H9 (cell line): Measurements from ENCODE around the gene CD52. TPM values are rescaled to one million over a fixed set of nuclear protein-coding genes. Genes with fewer than 3 reads are reported as not detected.
A peak's percentile ranks its signal among the peaks of the same experiment; 100 is the strongest.

Experiments
- DNase-seq: peaks from one replicate; pipeline ENCODE4 v3.0.0-alpha.2; 2017
- H2AFZ ChIP-seq: one replicate; pipeline ENCODE4 v1.6.1; 2013; ENCODE audit warnings: mild to moderate bottlenecking, low read length, control low read depth, moderate library complexity
- H2AK5ac ChIP-seq: 2 replicates; pipeline ENCODE4 v1.6.1; 2013; ENCODE audit warnings: low read length, control low read depth, mixed read lengths; ENCODE audit not compliant: insufficient read length
- H2BK120ac ChIP-seq: one replicate; pipeline ENCODE4 v1.6.1; 2013; ENCODE audit warnings: low read depth, mild to moderate bottlenecking, low read length, control low read depth, inconsistent platforms; ENCODE audit not compliant: poor library complexity, severe bottlenecking
- H2BK12ac ChIP-seq: 2 replicates; pipeline ENCODE4 v1.6.1; 2013; ENCODE audit warnings: low read length, control low read depth, mixed read lengths, low read depth; ENCODE audit not compliant: insufficient read length
- H2BK15ac ChIP-seq: 2 replicates; pipeline ENCODE4 v1.6.1; 2013; ENCODE audit warnings: low read depth, low read length, control low read depth
- H2BK20ac ChIP-seq: one replicate; pipeline ENCODE4 v1.6.1; 2013; ENCODE audit warnings: low read depth, mild to moderate bottlenecking, low read length, control low read depth, inconsistent platforms; ENCODE audit not compliant: poor library complexity, severe bottlenecking
- H2BK5ac ChIP-seq: 2 replicates; pipeline ENCODE4 v1.6.1; 2013; ENCODE audit warnings: low read length, control low read depth, mixed read lengths; ENCODE audit not compliant: insufficient read length
- H3K14ac ChIP-seq: 2 replicates; pipeline ENCODE4 v1.6.1; 2013; ENCODE audit warnings: low read length, control low read depth; ENCODE audit not compliant: insufficient read depth
- H3K18ac ChIP-seq: 2 replicates; pipeline ENCODE4 v1.6.1; 2013; ENCODE audit warnings: low read depth, mild to moderate bottlenecking, mixed read lengths, low read length, control low read depth; ENCODE audit not compliant: insufficient read length
- H3K23ac ChIP-seq: 2 replicates; pipeline ENCODE4 v1.6.1; 2013; ENCODE audit warnings: low read length, control low read depth, mixed read lengths, low read depth; ENCODE audit not compliant: insufficient read length
- H3K23me2 ChIP-seq: 2 replicates; pipeline ENCODE4 v1.6.1; 2013; ENCODE audit warnings: low read depth, mild to moderate bottlenecking, mixed read lengths, low read length, control low read depth; ENCODE audit not compliant: insufficient read length, poor library complexity, severe bottlenecking
- H3K27ac ChIP-seq: 2 replicates; pipeline ENCODE4 v1.5.1; 2013; ENCODE audit warnings: low read length, control low read depth, mixed read lengths, low read depth; ENCODE audit not compliant: insufficient read length
- H3K27me3 ChIP-seq: 2 replicates; pipeline ENCODE4 v1.6.1; 2013; ENCODE audit warnings: low read length, control low read depth, inconsistent platforms; ENCODE audit not compliant: insufficient read depth
- H3K4ac ChIP-seq: 2 replicates; pipeline ENCODE4 v1.6.1; 2013; ENCODE audit warnings: low read depth, mild to moderate bottlenecking, control low read depth, inconsistent platforms, low read length, moderate library complexity
- H3K4me1 ChIP-seq: 2 replicates; pipeline ENCODE4 v1.6.1; 2013; ENCODE audit warnings: low read length, control low read depth, inconsistent platforms; ENCODE audit not compliant: insufficient read depth
- H3K4me2 ChIP-seq: 2 replicates; pipeline ENCODE4 v1.6.1; 2013; ENCODE audit warnings: low read length, control low read depth, mixed read lengths; ENCODE audit not compliant: insufficient read length, insufficient read depth
- H3K56ac ChIP-seq: 2 replicates; pipeline ENCODE4 v1.6.1; 2013; ENCODE audit warnings: low read depth, mild to moderate bottlenecking, mixed read lengths, low read length, control low read depth; ENCODE audit not compliant: insufficient read length
- H3K79me1 ChIP-seq: 2 replicates; pipeline ENCODE4 v1.6.1; 2013; ENCODE audit warnings: low read depth, mild to moderate bottlenecking, moderate library complexity, low read length, control low read depth, inconsistent platforms; ENCODE audit not compliant: insufficient read depth, poor library complexity, severe bottlenecking
- H3K79me2 ChIP-seq: 2 replicates; pipeline ENCODE4 v1.6.1; 2013; ENCODE audit warnings: low read length, control low read depth, inconsistent platforms; ENCODE audit not compliant: insufficient read depth
- H3K9ac ChIP-seq: 2 replicates; pipeline ENCODE4 v1.6.1; 2013; ENCODE audit warnings: low read length, control low read depth, mixed read lengths; ENCODE audit not compliant: insufficient read length; ENCODE audit errors: extremely low read depth
- H3K9me3 ChIP-seq: one replicate; pipeline ENCODE4 v1.6.1; 2013; ENCODE audit warnings: low read depth, low read length, inconsistent platforms; ENCODE audit not compliant: control insufficient read depth
- H3T11ph ChIP-seq: one replicate; pipeline ENCODE4 v1.6.1; 2013; ENCODE audit warnings: mild to moderate bottlenecking, low read length, control low read depth, inconsistent platforms
- H4K20me1 ChIP-seq: one replicate; pipeline ENCODE4 v1.6.1; 2013; ENCODE audit not compliant: control insufficient read depth, insufficient read length, insufficient read depth
- H4K5ac ChIP-seq: 2 replicates; pipeline ENCODE4 v1.6.1; 2013; ENCODE audit warnings: low read depth, mild to moderate bottlenecking, mixed read lengths, low read length, control low read depth; ENCODE audit not compliant: insufficient read length
- H4K8ac ChIP-seq: replicated peaks from 2 replicates; pipeline ENCODE4 v1.6.1; 2013; ENCODE audit warnings: low read length, control low read depth, mixed read lengths, low read depth; ENCODE audit not compliant: insufficient read length
- H4K91ac ChIP-seq: 2 replicates; pipeline ENCODE4 v1.6.1; 2013; ENCODE audit warnings: low read depth, mild to moderate bottlenecking, moderate library complexity, mixed read lengths, low read length, control low read depth; ENCODE audit not compliant: insufficient read length
- H3K27ac Mint-ChIP-seq, 3 experiments: 2 replicates in 2 of 3; 3 replicates in 1 of 3; pipeline ENCODE4 v1.8.0; 2020 to 2021; ENCODE audit warnings: mixed read lengths in 3 of 3, mild to moderate bottlenecking in 1 of 3, moderate library complexity in 1 of 3
- H3K27me3 Mint-ChIP-seq: 2 replicates; pipeline ENCODE4 v1.8.0; 2021; ENCODE audit warnings: low read depth, mild to moderate bottlenecking, moderate library complexity, mixed read lengths
- H3K36me3 Mint-ChIP-seq, 3 experiments: 2 replicates in 2 of 3; 3 replicates in 1 of 3; pipeline ENCODE4 v1.8.0; 2020 to 2021; ENCODE audit warnings: low read depth in 3 of 3, mixed read lengths in 3 of 3; ENCODE audit not compliant: insufficient read depth in 1 of 3
- H3K4me1 Mint-ChIP-seq, 2 experiments: 2 replicates each; pipeline ENCODE4 v1.8.0; 2020; ENCODE audit warnings: mixed read lengths in 2 of 2
- H3K4me3 Mint-ChIP-seq, 2 experiments: 2 replicates in 1 of 2; 3 replicates in 1 of 2; pipeline ENCODE4 v1.8.0; 2020 to 2021; ENCODE audit warnings: mild to moderate bottlenecking in 2 of 2, mixed read lengths in 2 of 2, moderate library complexity in 1 of 2
- H3K9me3 Mint-ChIP-seq, 2 experiments: 2 replicates in 1 of 2; 3 replicates in 1 of 2; pipeline ENCODE4 v1.8.0; 2020; ENCODE audit warnings: mild to moderate bottlenecking in 2 of 2, mixed read lengths in 2 of 2, moderate library complexity in 1 of 2
- WGBS: extraction: QIAGEN DNeasy Blood & Tissue Kit; methylation state at CpG from one replicate; pipeline ENCODE4 v1.1.7; 2013; ENCODE audit warnings: missing lambda C conversion rate, low lambda C conversion rate, mixed read lengths; ENCODE audit not compliant: insufficient read length; ENCODE audit errors: extremely low coverage; 5-methylcytosine and 5-hydroxymethylcytosine counted together
- total RNA-seq: library from RNA; stranded (reverse); gene quantifications from 2 replicates; pipeline ENCODE4 v1.2.1, GENCODE V29; 2021
- TF ChIP-seq, protein P1 (sequence below): fragments of 200-600 bp; sonication (generic); conservative IDR thresholded peaks from 3 replicates; pipeline ENCODE4 v1.8.0; 2021; ENCODE audit warnings: antibody characterized with exemption, mild to moderate bottlenecking

Gene CD52
- total RNA-seq, 1 experiment from 2014 or later = 4.1 TPM

DNA sequence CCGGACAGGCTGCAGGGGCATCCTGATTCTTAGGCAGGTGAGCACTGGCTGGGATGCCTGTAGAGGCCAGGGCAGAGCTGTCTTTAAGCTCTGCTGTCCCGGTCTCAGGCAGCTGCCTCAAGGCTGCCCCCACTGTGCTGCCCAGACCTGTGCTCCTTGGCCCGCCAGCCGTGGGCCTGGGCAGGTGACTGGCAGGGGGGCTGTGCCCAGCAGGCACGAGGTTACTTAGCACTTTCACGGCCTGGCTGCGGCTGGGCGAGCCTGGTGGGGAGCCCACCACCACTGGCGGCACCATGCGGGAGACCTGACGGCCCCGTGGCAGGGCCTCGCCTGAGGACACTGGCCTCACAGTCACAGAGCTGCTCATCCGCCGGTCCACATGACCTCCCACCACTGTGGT, 28.0 kb downstream of the CD52 start:
- no peak overlapping the region for H3K27ac ChIP-seq
- no peak overlapping the region for H3K9ac ChIP-seq
- no peak overlapping the region for H2BK12ac ChIP-seq

More for the DNA sequence above, 28.0 kb downstream of the CD52 start:
- H3K23ac ChIP-seq = no peak overlapping the region
- no peak overlapping the region for H3K14ac ChIP-seq
- no peak overlapping the region for H2BK20ac ChIP-seq
- no peak overlapping the region for H3K18ac ChIP-seq
- no peak overlapping the region for H2AK5ac ChIP-seq
- no peaks in the 10 kb centered on the region for H3K27me3 ChIP-seq
- Mint-ChIP-seq H3K27ac (no peak overlapping the region), H3K4me3 (no peak overlapping the region), H3K4me1 (peaks cover 12 to 13% of the 10 kb centered on the region in 2 experiments), H3K36me3 (no peaks in the 10 kb centered on the region; a peak in 2 of 7 replicates), H3K9me3 (no peaks in the 10 kb centered on the region), H3K27me3 (peaks cover 5% of the 10 kb centered on the region)
- no peak overlapping the region for H3T11ph ChIP-seq
- no peak overlapping the region for H2BK120ac ChIP-seq
- H3K4ac ChIP-seq = no peak overlapping the region
- no peak overlapping the region for H2BK5ac ChIP-seq
- H4K5ac ChIP-seq = no peak overlapping the region
- H3K79me2 ChIP-seq = no peaks in the 10 kb centered on the region
- no CpG with 5 or more reads among the region's 15 CpGs for WGBS
- H3K9me3 ChIP-seq = no peaks in the 10 kb centered on the region
- H3K4me1 ChIP-seq = peaks cover 3% of the 10 kb centered on the region; the same call in 1 of the 2 replicates
- no peak overlapping the region for H3K56ac ChIP-seq
- no peaks in the 10 kb centered on the region for H3K79me1 ChIP-seq
- no peak overlapping the region for H4K91ac ChIP-seq
- no peak overlapping the region for H2AFZ ChIP-seq
- H2BK15ac ChIP-seq = no peak overlapping the region
- peak; percentile 30 for DNase-seq
- no peaks in the 10 kb centered on the region for H4K20me1 ChIP-seq
- no peak overlapping the region for H4K8ac ChIP-seq
- TF ChIP-seq, protein P1, sequence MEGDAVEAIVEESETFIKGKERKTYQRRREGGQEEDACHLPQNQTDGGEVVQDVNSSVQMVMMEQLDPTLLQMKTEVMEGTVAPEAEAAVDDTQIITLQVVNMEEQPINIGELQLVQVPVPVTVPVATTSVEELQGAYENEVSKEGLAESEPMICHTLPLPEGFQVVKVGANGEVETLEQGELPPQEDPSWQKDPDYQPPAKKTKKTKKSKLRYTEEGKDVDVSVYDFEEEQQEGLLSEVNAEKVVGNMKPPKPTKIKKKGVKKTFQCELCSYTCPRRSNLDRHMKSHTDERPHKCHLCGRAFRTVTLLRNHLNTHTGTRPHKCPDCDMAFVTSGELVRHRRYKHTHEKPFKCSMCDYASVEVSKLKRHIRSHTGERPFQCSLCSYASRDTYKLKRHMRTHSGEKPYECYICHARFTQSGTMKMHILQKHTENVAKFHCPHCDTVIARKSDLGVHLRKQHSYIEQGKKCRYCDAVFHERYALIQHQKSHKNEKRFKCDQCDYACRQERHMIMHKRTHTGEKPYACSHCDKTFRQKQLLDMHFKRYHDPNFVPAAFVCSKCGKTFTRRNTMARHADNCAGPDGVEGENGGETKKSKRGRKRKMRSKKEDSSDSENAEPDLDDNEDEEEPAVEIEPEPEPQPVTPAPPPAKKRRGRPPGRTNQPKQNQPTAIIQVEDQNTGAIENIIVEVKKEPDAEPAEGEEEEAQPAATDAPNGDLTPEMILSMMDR = no peak
- no peaks in the 10 kb centered on the region for H3K23me2 ChIP-seq
- no peak overlapping the region for H3K4me2 ChIP-seq
